Measurements from ENCODE around the gene WDFY1. TPM values are rescaled to one million over a fixed set of nuclear protein-coding genes. Genes with fewer than 3 reads are reported as not detected.

The WDFY1 gene
- total RNA-seq, 1 experiment from 2014 or later, result 44.7 TPM

DNA sequence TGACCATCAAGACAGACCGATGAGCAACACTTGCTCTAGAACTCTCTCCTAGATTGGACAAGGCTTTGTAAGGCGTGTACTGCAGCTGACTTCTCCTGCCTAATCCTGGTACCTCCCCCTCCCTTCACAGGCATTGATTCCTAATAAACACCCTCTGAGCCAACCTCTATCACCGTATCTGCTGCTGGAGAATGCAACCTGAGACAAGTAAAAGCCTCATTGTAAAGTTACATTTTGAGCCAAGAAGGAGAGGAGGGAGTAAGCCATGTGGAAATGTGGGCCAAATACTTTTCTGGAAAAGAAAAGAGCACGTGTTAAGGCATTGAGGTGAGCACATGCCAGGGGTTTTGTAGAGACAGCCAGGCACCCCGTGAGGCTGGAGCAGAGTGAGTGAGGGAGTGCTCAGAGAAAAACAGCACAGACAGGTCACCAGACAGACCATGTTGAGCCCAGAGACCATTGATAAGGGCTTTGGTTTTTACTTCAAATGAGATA lies 2.6 kb upstream of the WDFY1 start:
- DNase-seq (ENCODE audit: low read depth, low spot score), result no peak
- Histone ChIP-seq H4K20me1 (ENCODE audit: insufficient read depth) (no peaks in the 10 kb centered on the region), H3K9ac (ENCODE audit: low read length) (no peak overlapping the region), H2AFZ (ENCODE audit: low read depth, low read length, poor library complexity, severe bottlenecking) (peak overlapping the region; percentile 56), H3K79me2 (ENCODE audit: insufficient read depth, low read length) (peaks cover 22% of the 10 kb centered on the region), H3K9me3 (ENCODE audit: control insufficient read depth in 1 of 2, insufficient read depth in 1 of 2, low read depth in 1 of 2, low read length in 2 of 2) (no peaks in the 10 kb centered on the region), H3K36me3 (ENCODE audit: control insufficient read depth in 1 of 2, insufficient read depth in 2 of 2, low read length in 2 of 2) (no peaks in the 10 kb centered on the region), H3K4me1 (ENCODE audit: control insufficient read depth in 1 of 2, insufficient read depth in 2 of 2, low read length in 2 of 2) (peaks cover 11 to 29% of the 10 kb centered on the region in 2 experiments; a peak in 3 of 4 replicates), H3K4me3 (replicated peaks in 1 of 2; ENCODE audit: low read depth in 1 of 2, low read length in 2 of 2) (no peak overlapping the region), H3K27ac (ENCODE audit: low read depth, low read length) (no peak overlapping the region), H3K4me2 (ENCODE audit: low read length) (peak overlapping the region; percentile 30; the same call in 1 of the 2 replicates), H3K9me2 (ENCODE audit: insufficient read depth) (no peaks in the 10 kb centered on the region), H3K27me3 (ENCODE audit: insufficient read depth, low read length) (no peaks in the 10 kb centered on the region)
- no TSS peak for BruUV-seq (replicated peaks)
- intact Hi-C loops (cut with micrococcal nuclease), result loop anchor here (10.0 kb wide), 2 partner anchors 113 to 253 kb away; partner anchors contain the start of gene AP1S3
- TF ChIP-seq SRF (IDR thresholded peaks at IDR 0.05; ENCODE audit: low read depth) (no peak), POLR2A (IDR thresholded peaks at IDR 0.05; ENCODE audit: borderline replicate concordance, extremely low read depth, insufficient read depth, insufficient read length) (no peak), ZFX (IDR thresholded peaks at IDR 0.05) (no peak), FOSL1 (IDR thresholded peaks at IDR 0.05; ENCODE audit: low read depth) (no peak), YY1 (IDR thresholded peaks at IDR 0.05; ENCODE audit: extremely low read depth, insufficient replicate concordance, low read depth, low read length) (no peak), REST (IDR thresholded peaks at IDR 0.05; ENCODE audit: low read depth) (no peak), ZNF274 (IDR thresholded peaks at IDR 0.05; ENCODE audit: low read depth, low read length) (no peak), ELF1 (IDR thresholded peaks at IDR 0.05; ENCODE audit: borderline replicate concordance, low read depth) (no peak), SIN3A (IDR thresholded peaks at IDR 0.05; ENCODE audit: low read depth) (no peak)
- TF ChIP-seq, protein P1, sequence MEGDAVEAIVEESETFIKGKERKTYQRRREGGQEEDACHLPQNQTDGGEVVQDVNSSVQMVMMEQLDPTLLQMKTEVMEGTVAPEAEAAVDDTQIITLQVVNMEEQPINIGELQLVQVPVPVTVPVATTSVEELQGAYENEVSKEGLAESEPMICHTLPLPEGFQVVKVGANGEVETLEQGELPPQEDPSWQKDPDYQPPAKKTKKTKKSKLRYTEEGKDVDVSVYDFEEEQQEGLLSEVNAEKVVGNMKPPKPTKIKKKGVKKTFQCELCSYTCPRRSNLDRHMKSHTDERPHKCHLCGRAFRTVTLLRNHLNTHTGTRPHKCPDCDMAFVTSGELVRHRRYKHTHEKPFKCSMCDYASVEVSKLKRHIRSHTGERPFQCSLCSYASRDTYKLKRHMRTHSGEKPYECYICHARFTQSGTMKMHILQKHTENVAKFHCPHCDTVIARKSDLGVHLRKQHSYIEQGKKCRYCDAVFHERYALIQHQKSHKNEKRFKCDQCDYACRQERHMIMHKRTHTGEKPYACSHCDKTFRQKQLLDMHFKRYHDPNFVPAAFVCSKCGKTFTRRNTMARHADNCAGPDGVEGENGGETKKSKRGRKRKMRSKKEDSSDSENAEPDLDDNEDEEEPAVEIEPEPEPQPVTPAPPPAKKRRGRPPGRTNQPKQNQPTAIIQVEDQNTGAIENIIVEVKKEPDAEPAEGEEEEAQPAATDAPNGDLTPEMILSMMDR (IDR thresholded peaks at IDR 0.05 in 2 of 3, conservative IDR thresholded peaks at IDR 0.05 in 1 of 3; ENCODE audit: borderline replicate concordance in 1 of 3, insufficient read depth in 1 of 3, low read depth in 2 of 3, low read length in 2 of 3), result no peak
- ChIA-PET RAD21 (ENCODE audit: low non-redundant PET in 1 of 2, low total read pairs in 2 of 2, uncharacterized antibody in 2 of 2, unreplicated experiment in 2 of 2) (no interaction called here), POLR2A (no interaction called here), CTCF (no interaction called here)
- ATAC-seq, result peak; percentile 41

Data from HCT116 (cell line).